Measurements from ENCODE around the gene RBP3. TPM values are rescaled to one million over a fixed set of nuclear protein-coding genes. Genes with fewer than 3 reads are reported as not detected.

RBP3 gene
- total and polyA plus RNA-seq, 2 experiments from 2014 or later: 0.53 to 1.3 TPM

DNA sequence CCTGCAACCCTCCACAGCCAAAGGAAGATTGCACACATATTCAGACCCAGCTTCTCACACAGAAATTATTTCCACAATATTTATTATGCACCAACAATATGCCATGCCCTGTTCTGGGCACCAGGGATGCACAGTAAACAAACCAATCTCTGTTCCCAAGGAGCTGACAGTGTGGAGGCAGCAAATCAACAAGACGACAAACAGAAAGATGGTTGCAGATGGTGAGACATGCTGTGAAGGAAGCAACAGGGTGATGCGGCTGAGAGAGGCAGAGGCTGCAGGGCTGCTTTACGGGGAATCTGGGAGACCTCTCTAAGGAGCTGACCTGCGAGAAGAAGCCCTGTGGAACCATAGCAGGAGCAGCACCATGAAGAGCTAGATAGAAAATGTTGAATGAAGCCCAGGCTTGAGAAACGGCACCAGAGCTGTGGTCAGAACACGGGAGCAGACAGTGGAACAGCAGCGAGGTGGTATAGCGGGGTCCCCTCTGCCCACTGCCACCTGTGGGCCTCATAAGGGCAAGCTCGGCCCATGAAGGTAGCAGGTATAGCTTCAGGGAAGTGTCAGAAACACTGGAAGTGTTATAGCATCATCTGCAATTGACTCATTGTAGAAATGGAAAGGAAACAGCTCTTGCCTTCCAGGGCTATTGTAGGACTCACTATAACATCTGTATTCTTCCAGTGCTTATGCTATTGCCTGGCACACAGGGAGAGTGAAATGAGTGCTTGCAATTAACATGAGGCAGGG, 17.4 kb downstream of the RBP3 start:
- no peaks in the 10 kb centered on the region for H3K79me2 ChIP-seq
- DNase-seq (ENCODE audit: low spot score): no peak
- H3K4me3 ChIP-seq: no peak overlapping the region
- no peaks in the 10 kb centered on the region for H3K9me2 ChIP-seq (replicated peaks; ENCODE audit: insufficient read depth)
- H3K4me2 ChIP-seq: no peak overlapping the region
- H4K20me1 ChIP-seq (ENCODE audit: insufficient read depth, poor library complexity, severe bottlenecking): no peaks in the 10 kb centered on the region
- no peaks in the 10 kb centered on the region for H3K4me1 ChIP-seq (ENCODE audit: insufficient read depth)
- no peaks in the 10 kb centered on the region for H3K27me3 ChIP-seq
- WGBS (ENCODE audit: low lambda C conversion rate, missing lambda C conversion rate): 94% methylated on average over 9 of the region's 9 CpGs
- no peak for TF ChIP-seq EZH2phosphoT487 (IDR thresholded peaks at IDR 0.05; ENCODE audit: low read depth, severe bottlenecking, unreplicated experiment)
- no peak for TF ChIP-seq EZH2 (IDR thresholded peaks at IDR 0.05; ENCODE audit: borderline replicate concordance)
- TF ChIP-seq, protein P1, sequence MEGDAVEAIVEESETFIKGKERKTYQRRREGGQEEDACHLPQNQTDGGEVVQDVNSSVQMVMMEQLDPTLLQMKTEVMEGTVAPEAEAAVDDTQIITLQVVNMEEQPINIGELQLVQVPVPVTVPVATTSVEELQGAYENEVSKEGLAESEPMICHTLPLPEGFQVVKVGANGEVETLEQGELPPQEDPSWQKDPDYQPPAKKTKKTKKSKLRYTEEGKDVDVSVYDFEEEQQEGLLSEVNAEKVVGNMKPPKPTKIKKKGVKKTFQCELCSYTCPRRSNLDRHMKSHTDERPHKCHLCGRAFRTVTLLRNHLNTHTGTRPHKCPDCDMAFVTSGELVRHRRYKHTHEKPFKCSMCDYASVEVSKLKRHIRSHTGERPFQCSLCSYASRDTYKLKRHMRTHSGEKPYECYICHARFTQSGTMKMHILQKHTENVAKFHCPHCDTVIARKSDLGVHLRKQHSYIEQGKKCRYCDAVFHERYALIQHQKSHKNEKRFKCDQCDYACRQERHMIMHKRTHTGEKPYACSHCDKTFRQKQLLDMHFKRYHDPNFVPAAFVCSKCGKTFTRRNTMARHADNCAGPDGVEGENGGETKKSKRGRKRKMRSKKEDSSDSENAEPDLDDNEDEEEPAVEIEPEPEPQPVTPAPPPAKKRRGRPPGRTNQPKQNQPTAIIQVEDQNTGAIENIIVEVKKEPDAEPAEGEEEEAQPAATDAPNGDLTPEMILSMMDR (IDR thresholded peaks at IDR 0.05; ENCODE audit: poor library complexity): no peak
- no peak overlapping the region for H3K27ac ChIP-seq
- no peaks in the 10 kb centered on the region for H3K9me3 ChIP-seq (ENCODE audit: low read depth)
- no peak overlapping the region for H2AFZ ChIP-seq
- H3K36me3 ChIP-seq (replicated peaks; ENCODE audit: insufficient read depth, low read depth): no peaks in the 10 kb centered on the region

DNA sequence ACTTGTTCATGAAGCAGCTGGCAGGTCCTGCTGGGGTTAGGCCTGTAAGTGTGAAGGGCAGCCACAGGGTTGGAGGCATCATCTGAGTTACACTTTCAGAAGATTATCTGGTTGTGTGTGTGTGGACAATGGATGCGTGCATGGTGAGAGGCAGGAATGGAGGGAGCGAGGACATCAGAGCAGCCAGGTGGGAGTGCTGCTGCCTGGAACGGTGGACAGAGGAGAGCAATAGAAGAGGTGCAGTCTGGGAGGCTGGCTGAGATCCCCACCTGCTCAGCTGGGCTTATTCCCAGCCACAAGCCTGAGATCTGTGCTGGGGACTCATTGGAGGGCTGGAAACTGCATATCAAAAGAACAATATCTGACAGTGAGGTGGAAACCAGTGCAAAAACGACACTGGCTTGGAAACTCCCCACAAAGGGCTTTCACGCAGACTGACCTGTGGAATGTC, 18.0 kb downstream of the RBP3 start:
- no peaks in the 10 kb centered on the region for H3K79me2 ChIP-seq
- no peaks in the 10 kb centered on the region for H3K27me3 ChIP-seq
- H3K36me3 ChIP-seq (replicated peaks; ENCODE audit: insufficient read depth, low read depth): no peaks in the 10 kb centered on the region
- DNase-seq (ENCODE audit: low spot score): no peak
- H4K20me1 ChIP-seq (ENCODE audit: insufficient read depth, poor library complexity, severe bottlenecking): no peaks in the 10 kb centered on the region
- no peaks in the 10 kb centered on the region for H3K4me1 ChIP-seq (ENCODE audit: insufficient read depth)
- no peak overlapping the region for H2AFZ ChIP-seq
- WGBS (ENCODE audit: low lambda C conversion rate, missing lambda C conversion rate): 83% methylated on average over 5 of the region's 5 CpGs
- no peak overlapping the region for H3K27ac ChIP-seq
- no peak for TF ChIP-seq EZH2 (IDR thresholded peaks at IDR 0.05; ENCODE audit: borderline replicate concordance)
- TF ChIP-seq, protein P1 (IDR thresholded peaks at IDR 0.05; ENCODE audit: poor library complexity): no peak
- no peak for TF ChIP-seq EZH2phosphoT487 (IDR thresholded peaks at IDR 0.05; ENCODE audit: low read depth, severe bottlenecking, unreplicated experiment)
- H3K4me3 ChIP-seq: no peak overlapping the region
- no peak overlapping the region for H3K4me2 ChIP-seq
- H3K9me2 ChIP-seq (replicated peaks; ENCODE audit: insufficient read depth): no peaks in the 10 kb centered on the region
- no peaks in the 10 kb centered on the region for H3K9me3 ChIP-seq (ENCODE audit: low read depth)

DNA sequence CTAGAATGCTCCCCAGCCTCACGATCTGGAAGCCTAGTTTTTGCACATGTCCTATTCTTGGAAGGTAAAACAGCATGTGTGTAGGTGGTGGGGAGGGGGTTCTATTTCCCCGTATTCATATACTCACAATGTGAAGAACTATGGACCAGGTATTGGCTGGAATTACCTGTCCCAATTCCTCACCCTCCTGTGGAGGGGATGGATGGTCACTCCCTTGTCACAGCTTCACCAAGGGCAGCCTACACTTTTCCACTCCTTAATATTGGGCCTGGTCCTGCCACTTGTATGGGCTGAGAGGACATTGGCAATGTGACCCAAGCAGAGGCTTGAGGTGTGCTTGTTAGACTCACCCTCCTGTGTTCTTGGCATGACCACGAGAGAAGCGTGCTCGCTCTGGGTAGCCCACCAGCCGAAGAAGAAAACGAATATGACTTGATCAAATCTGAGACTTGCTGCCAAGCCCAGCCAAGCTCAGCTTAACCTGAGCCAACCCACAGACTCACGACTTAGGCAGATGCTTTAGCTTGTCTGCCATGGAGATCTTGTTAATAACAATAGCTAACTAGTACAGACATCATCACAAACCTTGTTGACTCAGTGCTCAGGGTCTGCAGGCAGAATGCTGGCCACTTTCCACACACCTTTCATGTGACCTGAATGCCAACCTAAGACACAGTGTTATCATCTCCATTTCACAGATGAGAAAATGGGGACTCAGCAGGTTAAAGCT, 18.7 kb downstream of the RBP3 start:
- H3K27me3 ChIP-seq: no peaks in the 10 kb centered on the region
- no peaks in the 10 kb centered on the region for H3K4me1 ChIP-seq (ENCODE audit: insufficient read depth)
- no peaks in the 10 kb centered on the region for H3K9me2 ChIP-seq (replicated peaks; ENCODE audit: insufficient read depth)
- H2AFZ ChIP-seq: no peak overlapping the region
- no peaks in the 10 kb centered on the region for H3K79me2 ChIP-seq
- no peak overlapping the region for H3K27ac ChIP-seq
- H3K4me3 ChIP-seq: no peak overlapping the region
- H3K9me3 ChIP-seq (ENCODE audit: low read depth): no peaks in the 10 kb centered on the region
- DNase-seq (ENCODE audit: low spot score): no peak
- no peak overlapping the region for H3K4me2 ChIP-seq
- 93% methylated on average over 8 of the region's 8 CpGs for WGBS (ENCODE audit: low lambda C conversion rate, missing lambda C conversion rate)
- TF ChIP-seq EZH2 (IDR thresholded peaks at IDR 0.05; ENCODE audit: borderline replicate concordance): no peak
- no peaks in the 10 kb centered on the region for H4K20me1 ChIP-seq (ENCODE audit: insufficient read depth, poor library complexity, severe bottlenecking)
- H3K36me3 ChIP-seq (replicated peaks; ENCODE audit: insufficient read depth, low read depth): no peaks in the 10 kb centered on the region

DNA sequence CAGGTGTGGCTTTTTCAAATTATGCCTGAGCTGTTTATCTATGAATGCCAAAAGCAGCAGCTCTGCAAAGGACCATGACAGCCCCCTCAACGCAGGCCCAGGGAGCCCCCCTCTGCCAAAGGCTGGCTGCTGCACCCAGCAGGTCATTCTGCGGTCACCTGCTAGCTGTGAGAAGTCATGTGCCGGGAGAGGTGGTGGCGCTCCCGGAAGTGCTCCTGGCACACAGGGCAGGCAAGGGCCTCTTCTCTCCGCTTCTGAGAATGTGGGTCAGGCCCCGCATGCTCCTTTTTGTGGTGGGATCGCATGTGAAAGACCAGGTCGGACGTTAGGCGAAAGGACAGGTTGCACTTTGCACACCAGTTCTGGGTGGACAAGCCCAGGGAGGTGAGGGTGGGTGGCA, 19.5 kb downstream of the RBP3 start:
- H3K79me2 ChIP-seq: no peaks in the 10 kb centered on the region
- TF ChIP-seq, protein P1 (IDR thresholded peaks at IDR 0.05; ENCODE audit: poor library complexity): no peak
- TF ChIP-seq EZH2 (IDR thresholded peaks at IDR 0.05; ENCODE audit: borderline replicate concordance) (no peak), EZH2phosphoT487 (IDR thresholded peaks at IDR 0.05; ENCODE audit: low read depth, severe bottlenecking, unreplicated experiment) (no peak)
- H3K4me1 ChIP-seq (ENCODE audit: insufficient read depth): no peaks in the 10 kb centered on the region
- no peaks in the 10 kb centered on the region for H3K9me2 ChIP-seq (replicated peaks; ENCODE audit: insufficient read depth)
- no peaks in the 10 kb centered on the region for H4K20me1 ChIP-seq (ENCODE audit: insufficient read depth, poor library complexity, severe bottlenecking)
- no peak overlapping the region for H2AFZ ChIP-seq
- H3K27me3 ChIP-seq: no peaks in the 10 kb centered on the region
- H3K9me3 ChIP-seq (ENCODE audit: low read depth): no peaks in the 10 kb centered on the region
- WGBS (ENCODE audit: low lambda C conversion rate, missing lambda C conversion rate): 89% methylated on average over 11 of the region's 11 CpGs
- no peak overlapping the region for H3K4me3 ChIP-seq
- H3K36me3 ChIP-seq (replicated peaks; ENCODE audit: insufficient read depth, low read depth): no peaks in the 10 kb centered on the region
- no peak for DNase-seq (ENCODE audit: low spot score)
- no peak overlapping the region for H3K4me2 ChIP-seq
- no peak overlapping the region for H3K27ac ChIP-seq

Measured in hepatocyte (in vitro differentiated cells).